SK-N-SH (cell line): ENCODE data around the gene DNAJB6. TPM values are rescaled to one million over a fixed set of nuclear protein-coding genes. Genes with fewer than 3 reads are reported as not detected.

Experiments used
- CTCF ChIA-PET: fragments of 300-600, 350-600 bp; formaldehyde crosslinking; extraction: SDS; loops from one replicate; lab custom pipeline; 2021; lab: Yijun Ruan, JAX
- POLR2A ChIA-PET: fragments of 350-600 bp; sonication (Branson Sonifier 250); formaldehyde crosslinking; extraction: SDS; loops from one replicate; lab custom pipeline; 2020; ENCODE audit warnings: antibody characterized with exemption, inconsistent platforms; lab: Yijun Ruan, JAX
- DNase-seq: peaks from one replicate; pipeline ENCODE4 v3.0.0; 2012
- H2AFZ ChIP-seq: fragments of 200-600 bp; sonication (generic); 2 replicates; pipeline ENCODE4 v1.8.1; 2016; ENCODE audit warnings: antibody characterized with exemption, mild to moderate bottlenecking, low read depth
- H3F3A ChIP-seq: fragments of 200-600 bp; sonication (generic); replicated peaks from 2 replicates; pipeline ENCODE3; 2016; ENCODE audit warnings: antibody characterized with exemption, mild to moderate bottlenecking; ENCODE audit not compliant: insufficient read depth
- H3K27ac ChIP-seq, 2 experiments: fragments of 200-500 bp in 1 of 2; fragments of 200-600 bp in 1 of 2; sonication (Bioruptor generic) in 1 of 2; sonication (generic), shearing (Covaris generic) in 1 of 2; 2 replicates each; pipeline versions ENCODE4 v1.5.1 to v1.6.1; 2014 to 2016; ENCODE audit warnings: low read depth in 2 of 2, inconsistent platforms in 1 of 2, low read length in 1 of 2, mild to moderate bottlenecking in 1 of 2, mixed read lengths in 1 of 2
- H3K27me3 ChIP-seq: fragments of 200-600 bp; sonication (generic), shearing (Covaris generic); 2 replicates; pipeline ENCODE4 v1.6.1; 2016; ENCODE audit warnings: mixed run types; ENCODE audit not compliant: insufficient read depth
- H3K36me3 ChIP-seq, 2 experiments: fragments of 200-500 bp in 1 of 2; fragments of 200-600 bp in 1 of 2; sonication (Bioruptor generic) in 1 of 2; sonication (generic) in 1 of 2; replicated peaks in 1 of 2; 2 replicates each; pipeline versions ENCODE3 to v1.5.1; 2014 to 2016; ENCODE audit warnings: low read length in 1 of 2, mild to moderate bottlenecking in 1 of 2; ENCODE audit not compliant: insufficient read depth in 2 of 2, control insufficient read depth in 1 of 2
- H3K4me1 ChIP-seq, 2 experiments: fragments of 200-500 bp in 1 of 2; fragments of 200-600 bp in 1 of 2; sonication (Bioruptor generic) in 1 of 2; sonication (generic), shearing (Covaris generic) in 1 of 2; 2 replicates each; pipeline versions ENCODE4 v1.5.1 to v1.6.1; 2014 to 2016; ENCODE audit warnings: low read depth in 1 of 2, low read length in 1 of 2, mixed run types in 1 of 2; ENCODE audit not compliant: insufficient read depth in 2 of 2, control insufficient read depth in 1 of 2
- H3K4me2 ChIP-seq: fragments of 200-600 bp; sonication (generic), shearing (Covaris generic); 2 replicates; pipeline ENCODE4 v1.6.1; 2017; ENCODE audit warnings: mixed run types
- H3K4me3 ChIP-seq, 2 experiments: fragments of 200-500 bp in 1 of 2; fragments of 200-600 bp in 1 of 2; sonication (Bioruptor generic) in 1 of 2; sonication (generic), shearing (Covaris generic) in 1 of 2; 2 replicates each; pipeline versions ENCODE4 v1.5.1 to v1.8.1; 2014 to 2016; ENCODE audit warnings: low read depth in 2 of 2, inconsistent platforms in 1 of 2, low read length in 1 of 2, mild to moderate bottlenecking in 1 of 2, mixed read lengths in 1 of 2, moderate library complexity in 1 of 2
- H3K79me2 ChIP-seq: fragments of 200-600 bp; sonication (generic); 2 replicates; pipeline ENCODE4 v1.8.1; 2017; ENCODE audit warnings: mild to moderate bottlenecking; ENCODE audit not compliant: insufficient read depth
- H3K9ac ChIP-seq: fragments of 200-600 bp; sonication (generic); 2 replicates; pipeline ENCODE4 v1.6.1; 2017; ENCODE audit warnings: mixed run types
- H3K9me2 ChIP-seq: fragments of 200-600 bp; sonication (generic); 2 replicates; pipeline ENCODE4 v1.6.1; 2017; ENCODE audit warnings: mixed run types
- H3K9me3 ChIP-seq: fragments of 200-600 bp; sonication (generic); 2 replicates; pipeline ENCODE4 v1.6.1; 2017; ENCODE audit warnings: mixed run types, mild to moderate bottlenecking, moderate library complexity
- H4K20me1 ChIP-seq: fragments of 200-600 bp; sonication (generic); 2 replicates; pipeline ENCODE4 v1.6.1; 2017; ENCODE audit warnings: mild to moderate bottlenecking, mixed run types; ENCODE audit not compliant: insufficient read depth
- CTCF ChIP-seq: fragments of 200-600 bp; sonication (generic); IDR thresholded peaks from 2 replicates; pipeline ENCODE4 v1.6.1; 2017; ENCODE audit warnings: antibody characterized with exemption, mild to moderate bottlenecking, moderate library complexity
- EZH2phosphoT487 ChIP-seq: fragments of 200-600 bp; sonication (generic); IDR thresholded peaks from 2 replicates; pipeline ENCODE4 v1.6.1; 2017; ENCODE audit warnings: low read depth, mixed run types, mild to moderate bottlenecking, antibody characterized with exemption, moderate library complexity, borderline replicate concordance
- FOXM1 ChIP-seq: IDR thresholded peaks from 2 replicates; pipeline ENCODE4 v1.4.0; 2012; ENCODE audit warnings: low read depth, mild to moderate bottlenecking
- GABPA ChIP-seq: IDR thresholded peaks from 2 replicates; pipeline ENCODE4 v1.4.0; 2012; ENCODE audit warnings: low read depth, mild to moderate bottlenecking
- JUND ChIP-seq: IDR thresholded peaks from 2 replicates; pipeline ENCODE4 v1.4.0; 2012
- MEF2A ChIP-seq: IDR thresholded peaks from 2 replicates; pipeline ENCODE4 v1.4.0; 2012; ENCODE audit warnings: low read depth, borderline replicate concordance
- NFIC ChIP-seq: IDR thresholded peaks from 2 replicates; pipeline ENCODE4 v1.4.0; 2012; ENCODE audit warnings: borderline replicate concordance
- NRF1 ChIP-seq: IDR thresholded peaks from 2 replicates; pipeline ENCODE4 v1.6.1; 2012; ENCODE audit warnings: low read depth, mild to moderate bottlenecking, low read length
- SIN3A ChIP-seq: IDR thresholded peaks from 2 replicates; pipeline ENCODE4 v1.6.1; 2012; ENCODE audit warnings: low read depth, mild to moderate bottlenecking, low read length, moderate library complexity, borderline replicate concordance
- SMC3 ChIP-seq: IDR thresholded peaks from 2 replicates; pipeline ENCODE4 v1.6.1; 2012; ENCODE audit warnings: low read depth, low read length, improper control_type of control experiment
- TAF1 ChIP-seq: IDR thresholded peaks from 2 replicates; pipeline ENCODE4 v1.6.1; 2012; ENCODE audit warnings: low read depth, mild to moderate bottlenecking, low read length, moderate library complexity, borderline replicate concordance
- TCF12 ChIP-seq: IDR thresholded peaks from 2 replicates; pipeline ENCODE4 v1.4.0; 2012
- TEAD4 ChIP-seq: IDR thresholded peaks from 2 replicates; pipeline ENCODE4 v1.4.0; 2012; ENCODE audit warnings: mild to moderate bottlenecking, borderline replicate concordance; ENCODE audit not compliant: insufficient read depth
- USF1 ChIP-seq: IDR thresholded peaks from 2 replicates; pipeline ENCODE4 v1.4.0; 2012; ENCODE audit warnings: low read depth, borderline replicate concordance
- ZBTB33 ChIP-seq: IDR thresholded peaks from 2 replicates; pipeline ENCODE4 v1.4.0; 2012; ENCODE audit warnings: low read depth, borderline replicate concordance
- whole genome bisulfite sequencing: methylation state at CpG from one replicate; pipeline ENCODE4 v1.1.6; 2017; ENCODE audit warnings: low lambda C conversion rate; 5-methylcytosine and 5-hydroxymethylcytosine counted together
- polyA plus RNA-seq, 3 experiments: library from polyadenylated mRNA; depleted of rRNA; stranded (reverse); fragments of >200 nt; gene quantifications; 2 replicates each; pipeline ENCODE4 v1.2.3, GENCODE V29; 2012

DNAJB6 gene
- polyA plus RNA-seq, 1 of the 3 experiments (the other 2 are of a cell fraction): 176 TPM

GRCh38 chr7:157462419-157462771 lies 125.6 kb downstream of the DNAJB6 start (continued):
- TF ChIP-seq GABPA (no peak), MEF2A (no peak)

GRCh38 chr7:157462840-157463239 lies 126.0 kb downstream of the DNAJB6 start:
- no peaks in the 10 kb centered on the region for H3F3A ChIP-seq
- no peaks in the 10 kb centered on the region for H3K9me2 ChIP-seq
- no peaks in the 10 kb centered on the region for H3K27me3 ChIP-seq
- TF ChIP-seq EZH2phosphoT487 (no peak), TAF1 (no peak), FOXM1 (no peak), TEAD4 (no peak), NRF1 (no peak), MEF2A (no peak), NFIC (no peak), CTCF (no peak), JUND (no peak), ZBTB33 (no peak), USF1 (no peak), TCF12 (no peak), SIN3A (no peak), SMC3 (no peak)
- TF ChIP-seq, all 33 proteins: peak for 0
- H2AFZ ChIP-seq: no peak overlapping the region
- 40% methylated on average over 10 of the region's 10 CpGs for WGBS
- H3K4me3 ChIP-seq: no peak overlapping the region
- no peak overlapping the region for H3K27ac ChIP-seq
- no peaks in the 10 kb centered on the region for H3K36me3 ChIP-seq
- CTCF ChIA-PET: no interaction called here
- no peaks in the 10 kb centered on the region for H3K9me3 ChIP-seq
- no peak overlapping the region for H3K9ac ChIP-seq
- no peaks in the 10 kb centered on the region for H4K20me1 ChIP-seq
- H3K79me2 ChIP-seq: no peaks in the 10 kb centered on the region
- DNase-seq: no peak
- no peak overlapping the region for H3K4me2 ChIP-seq
- POLR2A ChIA-PET: no interaction called here
- peaks cover 0 to 11% of the 10 kb centered on the region in 2 experiments; a peak in 1 of 4 replicates for H3K4me1 ChIP-seq
